Germinal center (tissue), 1 donor: ENCODE data around the gene TRAPPC8.
"Not testable (repeated sequence)": the region's sequence is repeated elsewhere in the genome, so short reads cannot be mapped to it uniquely, and the experiment has no call there.

Experiments
- DNase-seq: peaks from one replicate; pipeline ENCODE4 v3.0.0; 2012; ENCODE audit warnings: mixed read lengths, low spot score

The TRAPPC8 gene, protein sequence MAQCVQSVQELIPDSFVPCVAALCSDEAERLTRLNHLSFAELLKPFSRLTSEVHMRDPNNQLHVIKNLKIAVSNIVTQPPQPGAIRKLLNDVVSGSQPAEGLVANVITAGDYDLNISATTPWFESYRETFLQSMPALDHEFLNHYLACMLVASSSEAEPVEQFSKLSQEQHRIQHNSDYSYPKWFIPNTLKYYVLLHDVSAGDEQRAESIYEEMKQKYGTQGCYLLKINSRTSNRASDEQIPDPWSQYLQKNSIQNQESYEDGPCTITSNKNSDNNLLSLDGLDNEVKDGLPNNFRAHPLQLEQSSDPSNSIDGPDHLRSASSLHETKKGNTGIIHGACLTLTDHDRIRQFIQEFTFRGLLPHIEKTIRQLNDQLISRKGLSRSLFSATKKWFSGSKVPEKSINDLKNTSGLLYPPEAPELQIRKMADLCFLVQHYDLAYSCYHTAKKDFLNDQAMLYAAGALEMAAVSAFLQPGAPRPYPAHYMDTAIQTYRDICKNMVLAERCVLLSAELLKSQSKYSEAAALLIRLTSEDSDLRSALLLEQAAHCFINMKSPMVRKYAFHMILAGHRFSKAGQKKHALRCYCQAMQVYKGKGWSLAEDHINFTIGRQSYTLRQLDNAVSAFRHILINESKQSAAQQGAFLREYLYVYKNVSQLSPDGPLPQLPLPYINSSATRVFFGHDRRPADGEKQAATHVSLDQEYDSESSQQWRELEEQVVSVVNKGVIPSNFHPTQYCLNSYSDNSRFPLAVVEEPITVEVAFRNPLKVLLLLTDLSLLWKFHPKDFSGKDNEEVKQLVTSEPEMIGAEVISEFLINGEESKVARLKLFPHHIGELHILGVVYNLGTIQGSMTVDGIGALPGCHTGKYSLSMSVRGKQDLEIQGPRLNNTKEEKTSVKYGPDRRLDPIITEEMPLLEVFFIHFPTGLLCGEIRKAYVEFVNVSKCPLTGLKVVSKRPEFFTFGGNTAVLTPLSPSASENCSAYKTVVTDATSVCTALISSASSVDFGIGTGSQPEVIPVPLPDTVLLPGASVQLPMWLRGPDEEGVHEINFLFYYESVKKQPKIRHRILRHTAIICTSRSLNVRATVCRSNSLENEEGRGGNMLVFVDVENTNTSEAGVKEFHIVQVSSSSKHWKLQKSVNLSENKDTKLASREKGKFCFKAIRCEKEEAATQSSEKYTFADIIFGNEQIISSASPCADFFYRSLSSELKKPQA (N-terminal part only)

GRCh38 chr18:31942999-31943877 is at the start of gene TRAPPC8:
TRAPPC8 (minus strand) TSS chr18:31943128; CDS start chr18:31942764, 364 bp downstream.
- DNase-seq, result peak; percentile 92

GRCh38 chr18:31990823-31991222 is 47.9 kb upstream of the TRAPPC8 start:
- no peak for DNase-seq

- no peak for DNase-seq
These were observed 41.0 kb upstream of the TRAPPC8 start for GRCh38 chr18:31983976-31984375.

- DNase-seq, result no peak
These were observed 40.1 kb upstream of the TRAPPC8 start for GRCh38 chr18:31983020-31983419.

GRCh38 chr18:31980863-31981262 is 37.9 kb upstream of the TRAPPC8 start:
- DNase-seq, result no peak

- DNase-seq, result no peak
These were observed 36.8 kb upstream of the TRAPPC8 start for GRCh38 chr18:31979714-31980113.

GRCh38 chr18:31978616-31979015 is 35.7 kb upstream of the TRAPPC8 start:
- DNase-seq, result no peak

- peak; percentile 17 for DNase-seq
These were observed 34.4 kb upstream of the TRAPPC8 start for GRCh38 chr18:31977270-31977872.

GRCh38 chr18:31976242-31976641 is 33.3 kb upstream of the TRAPPC8 start:
- DNase-seq, result no peak

DNA sequence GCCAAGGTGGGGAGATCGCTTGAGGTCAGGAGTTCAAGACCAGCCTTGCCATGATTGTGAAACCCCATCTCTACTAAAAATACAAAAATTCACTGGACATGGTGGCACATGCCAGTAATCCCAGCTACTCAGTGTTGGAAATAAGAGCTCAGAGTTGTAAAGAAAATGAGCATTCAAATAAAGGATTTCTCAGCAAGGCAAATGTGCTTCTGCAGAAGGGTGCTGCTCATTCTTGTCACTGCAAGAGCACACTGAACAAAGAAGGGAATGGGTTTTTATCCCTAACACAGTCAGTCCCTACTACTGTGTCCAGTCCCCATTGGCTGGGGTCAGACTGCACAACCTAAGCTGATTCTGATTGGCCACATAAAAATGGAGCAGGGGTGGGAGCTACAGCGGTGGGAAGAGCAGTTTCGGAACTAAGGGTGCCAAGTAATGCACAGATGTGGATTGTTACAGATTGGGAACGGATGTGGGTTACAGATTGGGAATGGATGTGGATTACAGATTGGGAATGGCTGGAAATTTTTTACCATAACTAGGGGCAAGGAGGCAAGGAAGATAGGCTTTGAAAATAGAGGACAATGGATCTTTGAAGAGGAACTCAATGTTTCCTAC is 31.1 kb upstream of the TRAPPC8 start:
- DNase-seq, result no peak

DNA sequence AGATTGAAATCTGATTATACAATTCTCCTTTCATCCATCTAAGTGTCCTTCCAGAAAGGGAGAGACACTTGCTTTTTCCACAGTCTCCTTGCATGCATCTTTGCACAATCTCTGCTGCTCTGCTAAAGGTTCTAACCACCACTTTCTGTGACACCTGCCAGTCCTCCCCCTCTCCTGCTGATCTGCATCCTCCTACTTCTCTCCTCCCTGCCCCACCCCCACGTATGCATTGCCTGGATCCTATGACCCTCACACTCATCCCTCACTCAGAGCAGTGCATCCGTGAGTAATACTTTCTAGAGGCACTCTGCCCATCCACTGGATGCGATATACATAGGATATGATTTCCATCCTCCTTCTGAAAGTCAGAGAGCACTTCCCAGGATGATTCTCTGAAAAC is 27.7 kb upstream of the TRAPPC8 start:
- no peak for DNase-seq

GRCh38 chr18:31965316-31965970 is 22.5 kb upstream of the TRAPPC8 start:
- no peak for DNase-seq

DNA sequence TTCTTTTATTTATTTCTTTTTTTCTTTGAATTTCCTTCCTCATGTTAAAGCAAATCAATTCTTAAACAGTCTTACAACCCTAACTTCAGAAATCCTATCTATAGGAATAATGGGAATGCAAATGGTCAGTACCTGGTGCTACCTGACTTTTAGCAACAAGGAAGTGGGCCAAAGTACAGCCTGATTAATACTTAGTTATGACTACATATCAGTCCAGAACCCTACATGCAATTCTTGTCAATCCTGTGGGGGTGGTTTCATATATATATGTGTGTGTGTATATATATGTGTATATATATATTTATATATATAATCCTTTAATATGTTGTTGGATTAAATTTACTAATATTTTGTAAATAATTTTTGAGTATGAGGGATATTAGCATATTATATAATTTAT is 14.8 kb upstream of the TRAPPC8 start:
- DNase-seq, result no peak

GRCh38 chr18:31954349-31954748 is 11.4 kb upstream of the TRAPPC8 start:
- DNase-seq, result no peak

GRCh38 chr18:31953699-31954098 is 10.8 kb upstream of the TRAPPC8 start:
- not testable (repeated sequence) for DNase-seq

GRCh38 chr18:31952223-31952622 is 9.3 kb upstream of the TRAPPC8 start:
- no peak for DNase-seq

- no peak for DNase-seq
These were observed 7.7 kb upstream of the TRAPPC8 start for GRCh38 chr18:31950583-31950982.

DNA sequence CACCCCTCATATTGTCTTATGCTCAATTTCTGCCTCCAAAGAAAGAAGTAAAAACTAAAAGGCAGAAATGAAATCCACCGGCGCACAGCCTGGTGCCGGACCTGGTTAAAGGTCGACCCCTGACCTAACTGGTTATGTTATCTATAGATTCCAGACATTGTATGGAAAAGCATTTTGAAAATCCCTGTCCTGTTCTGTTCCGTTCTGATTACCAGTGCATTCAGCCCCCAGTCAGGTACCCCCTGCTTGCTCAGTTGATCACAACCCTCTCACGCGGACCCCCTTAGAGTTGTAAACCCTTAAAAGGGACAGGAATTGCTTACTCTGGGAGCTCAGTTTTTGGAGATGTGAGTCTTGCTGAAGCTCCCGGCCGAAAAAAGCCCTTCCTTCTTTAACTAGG is 5.4 kb upstream of the TRAPPC8 start:
- DNase-seq, result not testable (repeated sequence)

DNA sequence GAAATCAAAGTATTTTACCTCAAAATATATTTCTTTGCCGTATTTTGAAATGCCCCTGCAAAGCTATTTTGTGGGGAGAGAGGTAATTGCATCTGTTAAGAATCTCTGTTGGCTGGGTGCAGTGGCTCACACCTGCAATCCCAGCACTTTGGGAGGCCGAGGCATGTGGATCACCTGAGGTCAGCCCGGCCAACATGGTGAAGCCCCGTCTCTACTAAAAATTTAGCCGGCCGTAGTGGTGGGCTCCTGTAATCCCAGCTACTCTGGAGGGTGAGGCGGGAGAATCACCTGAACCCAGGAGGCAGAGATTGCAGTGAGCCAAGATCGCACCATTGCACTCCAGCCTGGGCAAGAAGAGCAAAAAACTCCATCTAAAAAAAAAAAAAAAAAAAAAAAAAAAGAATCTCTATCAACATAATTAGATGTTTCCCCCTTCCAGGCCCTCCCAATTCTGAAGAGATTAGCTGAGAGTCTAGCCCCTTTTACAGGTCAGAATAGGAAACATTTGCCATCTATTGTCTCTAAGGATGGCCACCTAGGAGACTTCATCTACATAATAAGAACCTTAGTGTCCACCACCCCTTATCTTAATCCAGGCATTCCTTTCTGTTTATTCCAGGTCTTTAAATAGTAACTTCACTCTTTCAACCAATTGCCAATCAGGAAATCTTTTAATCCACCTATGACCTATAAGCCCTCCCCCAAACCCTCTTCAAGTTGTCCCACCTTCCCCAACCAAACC is 3.5 kb upstream of the TRAPPC8 start:
- DNase-seq, result no peak
